HG03439 (cell line): Measurements from ENCODE around the gene IL16.
"Not testable (repeated sequence)": the region's sequence is repeated elsewhere in the genome, so short reads cannot be mapped to it uniquely, and the experiment has no call there.

ENCODE experiments used
- ATAC-seq: cut with Tn5 transposase; IDR thresholded peaks from one replicate; pipeline ENCODE4 v1.9.1; 2021; ENCODE audit warnings: mild to moderate bottlenecking, moderate library complexity; ENCODE audit not compliant: unreplicated experiment

Gene IL16

GRCh38 chr15:81199031-81199779 lies 2.5 kb downstream of the IL16 start:
- ATAC-seq = no peak

GRCh38 chr15:81206018-81206417 lies 9.3 kb downstream of the IL16 start:
- no peak for ATAC-seq

GRCh38 chr15:81207987-81208386 lies 11.3 kb downstream of the IL16 start:
- ATAC-seq = not testable (repeated sequence)

- ATAC-seq = no peak
These were observed 13.0 kb downstream of the IL16 start for GRCh38 chr15:81209635-81210034.

- no peak for ATAC-seq
These were observed 14.7 kb downstream of the IL16 start for GRCh38 chr15:81211376-81211775.

- no peak for ATAC-seq
These were observed 17.3 kb downstream of the IL16 start for GRCh38 chr15:81213982-81214381.

- ATAC-seq = no peak
These were observed 18.9 kb downstream of the IL16 start for GRCh38 chr15:81215531-81215930.

- no peak for ATAC-seq
These were observed 19.3 kb downstream of the IL16 start for GRCh38 chr15:81215983-81216382.

GRCh38 chr15:81216422-81216821 lies 19.7 kb downstream of the IL16 start:
- ATAC-seq = no peak

- no peak for ATAC-seq
These were observed 24.8 kb downstream of the IL16 start for GRCh38 chr15:81221449-81221848.

GRCh38 chr15:81222007-81222406 lies 25.3 kb downstream of the IL16 start:
- no peak for ATAC-seq

- ATAC-seq = no peak
These were observed 26.8 kb downstream of the IL16 start for GRCh38 chr15:81223346-81223971.

- no peak for ATAC-seq
These were observed 27.6 kb downstream of the IL16 start for GRCh38 chr15:81224232-81224631.

GRCh38 chr15:81225161-81225671 lies 28.5 kb downstream of the IL16 start:
- no peak for ATAC-seq

GRCh38 chr15:81227716-81228115 lies 31.0 kb downstream of the IL16 start:
- no peak for ATAC-seq

- no peak for ATAC-seq
These were observed 32.9 kb downstream of the IL16 start for GRCh38 chr15:81229586-81229985.

GRCh38 chr15:81235276-81236123 lies 38.8 kb downstream of the IL16 start:
- no peak for ATAC-seq

- no peak for ATAC-seq
These were observed 42.5 kb downstream of the IL16 start for GRCh38 chr15:81239190-81239589.

- no peak for ATAC-seq
These were observed 46.1 kb downstream of the IL16 start for GRCh38 chr15:81242778-81243177.

GRCh38 chr15:81244306-81244705 lies 47.6 kb downstream of the IL16 start:
- no peak for ATAC-seq

- ATAC-seq = no peak
These were observed 57.2 kb downstream of the IL16 start for GRCh38 chr15:81253846-81254245.
